Osteocyte (in vitro differentiated cells): ENCODE measurements around the gene GRAMD1A. TPM values are rescaled to one million over a fixed set of nuclear protein-coding genes. Genes with fewer than 3 reads are reported as not detected.

Source experiments
- DNase-seq: peaks from one replicate; pipeline ENCODE4 v3.0.0; 2021; ENCODE audit warnings: mixed read lengths; ENCODE audit not compliant: unreplicated experiment; ENCODE audit errors: extremely low spot score
- H3K27ac Mint-ChIP-seq: one replicate; pipeline ENCODE4 v1.8.0; 2021; ENCODE audit warnings: mild to moderate bottlenecking, mixed read lengths; ENCODE audit not compliant: unreplicated experiment
- H3K27me3 Mint-ChIP-seq: one replicate; pipeline ENCODE4 v1.8.0; 2021; ENCODE audit warnings: mixed read lengths; ENCODE audit not compliant: unreplicated experiment
- H3K36me3 Mint-ChIP-seq: one replicate; pipeline ENCODE4 v1.8.0; 2021; ENCODE audit warnings: mixed read lengths; ENCODE audit not compliant: unreplicated experiment
- H3K4me1 Mint-ChIP-seq: one replicate; pipeline ENCODE4 v1.8.0; 2021; ENCODE audit warnings: mixed read lengths; ENCODE audit not compliant: unreplicated experiment
- H3K4me3 Mint-ChIP-seq: one replicate; pipeline ENCODE4 v1.8.0; 2021; ENCODE audit warnings: mild to moderate bottlenecking, moderate library complexity, mixed read lengths; ENCODE audit not compliant: unreplicated experiment
- H3K9me3 Mint-ChIP-seq: one replicate; pipeline ENCODE4 v1.8.0; 2021; ENCODE audit warnings: mixed read lengths; ENCODE audit not compliant: unreplicated experiment
- CTCF ChIP-seq: fragments of 200-600 bp; sonication (generic); IDR thresholded peaks from 2 replicates; pipeline ENCODE4 v1.5.0; 2021; ENCODE audit warnings: antibody characterized with exemption, mild to moderate bottlenecking, moderate library complexity
- total RNA-seq: library from RNA; stranded (reverse); gene quantifications from 2 replicates; pipeline ENCODE4 v1.2.1, GENCODE V29; 2021

Gene GRAMD1A
- total RNA-seq, 1 donor from 2014 or later, result 80.8 TPM

- Mint-ChIP-seq H3K27ac (no peak overlapping the region), H3K36me3 (peaks cover 44% of the 10 kb centered on the region), H3K4me1 (peaks cover 20% of the 10 kb centered on the region), H3K4me3 (no peak overlapping the region), H3K27me3 (no peaks in the 10 kb centered on the region), H3K9me3 (peaks cover 28% of the 10 kb centered on the region)
- peak; percentile 60 for DNase-seq
- TF ChIP-seq CTCF, result no peak
Measured at GRCh38 chr19:34960103-34960805, 39.9 kb upstream of the GRAMD1A start.

- no peak overlapping the region for H3K4me3 Mint-ChIP-seq
- peaks cover 20% of the 10 kb centered on the region for H3K4me1 Mint-ChIP-seq
- peaks cover 24% of the 10 kb centered on the region for H3K9me3 Mint-ChIP-seq
- no peak for TF ChIP-seq CTCF
- peak; percentile 53 for DNase-seq
- no peak overlapping the region for H3K27ac Mint-ChIP-seq
- peaks cover 38% of the 10 kb centered on the region for H3K36me3 Mint-ChIP-seq
- H3K27me3 Mint-ChIP-seq, result no peaks in the 10 kb centered on the region
Measured at GRCh38 chr19:34960940-34961679, 39.0 kb upstream of the GRAMD1A start.

GRCh38 chr19:34961775-34962686 lies 38.1 kb upstream of the GRAMD1A start:
- peak; percentile 40 for DNase-seq
- Mint-ChIP-seq H3K27me3 (no peaks in the 10 kb centered on the region), H3K27ac (no peak overlapping the region), H3K4me1 (peaks cover 20% of the 10 kb centered on the region), H3K9me3 (peaks cover 15% of the 10 kb centered on the region), H3K36me3 (peaks cover 32% of the 10 kb centered on the region), H3K4me3 (peak overlapping the region; percentile 82)
- TF ChIP-seq CTCF, result no peak

- Mint-ChIP-seq H3K27me3 (peaks cover 2% of the 10 kb centered on the region), H3K27ac (peak overlapping the region; percentile 19), H3K36me3 (peaks cover 26% of the 10 kb centered on the region), H3K9me3 (peaks cover 12% of the 10 kb centered on the region), H3K4me1 (peaks cover 20% of the 10 kb centered on the region), H3K4me3 (peak overlapping the region; percentile 82)
- TF ChIP-seq CTCF, result no peak
- DNase-seq, result peak; percentile 67
Measured at GRCh38 chr19:34962687-34963572, 37.2 kb upstream of the GRAMD1A start.
